ENCODE measurements around the gene FKBP10. TPM values are rescaled to one million over a fixed set of nuclear protein-coding genes. Genes with fewer than 3 reads are reported as not detected.

The FKBP10 gene
- total RNA-seq, 1 donor from 2014 or later = 143 TPM

- TF ChIP-seq, protein P1, sequence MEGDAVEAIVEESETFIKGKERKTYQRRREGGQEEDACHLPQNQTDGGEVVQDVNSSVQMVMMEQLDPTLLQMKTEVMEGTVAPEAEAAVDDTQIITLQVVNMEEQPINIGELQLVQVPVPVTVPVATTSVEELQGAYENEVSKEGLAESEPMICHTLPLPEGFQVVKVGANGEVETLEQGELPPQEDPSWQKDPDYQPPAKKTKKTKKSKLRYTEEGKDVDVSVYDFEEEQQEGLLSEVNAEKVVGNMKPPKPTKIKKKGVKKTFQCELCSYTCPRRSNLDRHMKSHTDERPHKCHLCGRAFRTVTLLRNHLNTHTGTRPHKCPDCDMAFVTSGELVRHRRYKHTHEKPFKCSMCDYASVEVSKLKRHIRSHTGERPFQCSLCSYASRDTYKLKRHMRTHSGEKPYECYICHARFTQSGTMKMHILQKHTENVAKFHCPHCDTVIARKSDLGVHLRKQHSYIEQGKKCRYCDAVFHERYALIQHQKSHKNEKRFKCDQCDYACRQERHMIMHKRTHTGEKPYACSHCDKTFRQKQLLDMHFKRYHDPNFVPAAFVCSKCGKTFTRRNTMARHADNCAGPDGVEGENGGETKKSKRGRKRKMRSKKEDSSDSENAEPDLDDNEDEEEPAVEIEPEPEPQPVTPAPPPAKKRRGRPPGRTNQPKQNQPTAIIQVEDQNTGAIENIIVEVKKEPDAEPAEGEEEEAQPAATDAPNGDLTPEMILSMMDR (conservative IDR thresholded peaks at IDR 0.05; ENCODE audit: low read depth, low read length) = no peak
- no peak overlapping the region for H3K4me3 ChIP-seq (ENCODE audit: low read depth, low read length)
- no peak for DNase-seq (ENCODE audit: low read depth)
Measured at GRCh38 chr17:41793784-41794539, 18.8 kb upstream of the FKBP10 start.

DNA sequence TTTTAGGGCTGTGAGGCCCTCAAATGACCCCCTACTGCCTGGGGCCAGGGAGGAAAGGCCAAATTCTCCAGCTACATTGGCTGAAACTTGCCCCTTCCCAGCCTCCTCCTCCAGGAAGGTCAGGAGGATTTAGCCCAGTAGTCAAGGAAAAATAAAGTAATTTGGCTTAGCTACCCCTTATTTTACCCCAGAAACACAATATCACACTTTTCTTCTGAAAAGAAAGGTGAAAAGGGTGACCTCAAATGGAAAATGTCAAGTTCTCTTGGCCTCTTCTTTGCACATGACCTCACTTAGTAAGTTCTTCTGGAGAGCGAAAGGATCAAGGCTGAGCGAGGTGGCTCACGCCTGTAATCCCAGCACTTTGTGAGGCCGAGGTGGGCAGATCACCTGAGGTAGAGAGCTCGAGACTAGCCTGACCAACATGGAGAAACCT lies 18.2 kb upstream of the FKBP10 start:
- TF ChIP-seq, protein P1 (conservative IDR thresholded peaks at IDR 0.05; ENCODE audit: low read depth, low read length) = no peak
- H3K4me3 ChIP-seq (ENCODE audit: low read depth, low read length) = no peak overlapping the region
- DNase-seq (ENCODE audit: low read depth) = no peak

DNA sequence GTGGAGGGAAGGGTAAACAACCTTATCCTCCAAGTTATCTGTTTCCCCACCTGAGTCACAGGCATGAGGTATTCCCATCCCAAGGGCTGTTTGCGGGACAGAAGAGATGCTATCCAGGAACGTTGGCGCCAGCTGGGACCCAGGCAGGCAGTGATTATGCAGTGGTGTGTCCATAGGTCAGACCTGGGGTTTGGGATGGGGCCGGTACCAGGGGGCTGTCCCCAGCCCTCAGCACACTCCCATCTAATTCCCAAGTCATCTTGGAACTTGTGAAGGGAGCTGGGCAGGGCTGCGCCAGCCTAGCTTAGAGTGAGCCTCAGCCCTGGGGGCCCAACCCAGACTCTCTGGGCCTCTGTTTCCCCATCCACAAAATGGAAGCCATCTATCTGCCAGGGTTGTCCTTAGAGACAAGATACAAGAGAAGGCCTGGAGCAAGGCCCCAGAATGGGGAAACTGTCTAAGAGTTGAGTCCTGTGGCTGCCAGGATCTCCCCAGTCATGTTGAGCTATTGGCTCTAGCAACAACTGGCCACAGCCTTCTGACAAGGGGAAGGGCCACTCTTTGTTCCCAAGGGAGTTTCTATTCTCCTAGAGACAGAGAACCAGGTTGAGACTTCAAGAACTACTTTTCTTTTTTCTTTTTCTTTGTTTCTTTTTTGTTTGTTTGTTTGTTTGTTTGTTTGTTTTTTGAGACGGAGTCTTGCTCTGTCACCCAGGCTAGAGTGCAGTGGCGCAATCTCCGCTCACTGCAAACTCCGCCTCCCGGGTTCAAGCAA lies 16.5 kb upstream of the FKBP10 start:
- DNase-seq (ENCODE audit: low read depth) = no peak
- TF ChIP-seq, protein P1 (conservative IDR thresholded peaks at IDR 0.05; ENCODE audit: low read depth, low read length) = no peak
- H3K4me3 ChIP-seq (ENCODE audit: low read depth, low read length) = no peak overlapping the region

DNA sequence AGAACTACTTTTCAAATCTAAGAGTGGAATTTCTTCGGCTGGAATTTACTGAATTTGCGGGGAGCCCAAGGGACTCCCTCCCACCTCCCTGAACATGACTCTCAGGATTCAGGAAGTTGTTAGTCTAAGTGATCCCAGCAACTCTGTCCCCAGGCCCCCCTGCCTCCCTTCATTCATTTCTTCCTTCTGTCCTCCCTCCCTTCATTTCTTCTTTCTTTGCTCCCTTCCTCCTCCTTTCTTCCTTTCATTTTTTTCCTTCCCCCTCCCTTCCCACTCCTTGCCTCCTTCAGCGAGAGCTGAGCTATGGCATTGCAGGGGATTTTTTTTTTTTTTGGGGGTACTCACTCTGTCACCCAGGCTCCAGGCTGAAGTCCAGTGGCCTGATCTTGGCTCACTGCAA lies 15.4 kb upstream of the FKBP10 start:
- TF ChIP-seq, protein P1 (conservative IDR thresholded peaks at IDR 0.05; ENCODE audit: low read depth, low read length) = no peak
- H3K4me3 ChIP-seq (ENCODE audit: low read depth, low read length) = no peak overlapping the region
- no peak for DNase-seq (ENCODE audit: low read depth)

DNA sequence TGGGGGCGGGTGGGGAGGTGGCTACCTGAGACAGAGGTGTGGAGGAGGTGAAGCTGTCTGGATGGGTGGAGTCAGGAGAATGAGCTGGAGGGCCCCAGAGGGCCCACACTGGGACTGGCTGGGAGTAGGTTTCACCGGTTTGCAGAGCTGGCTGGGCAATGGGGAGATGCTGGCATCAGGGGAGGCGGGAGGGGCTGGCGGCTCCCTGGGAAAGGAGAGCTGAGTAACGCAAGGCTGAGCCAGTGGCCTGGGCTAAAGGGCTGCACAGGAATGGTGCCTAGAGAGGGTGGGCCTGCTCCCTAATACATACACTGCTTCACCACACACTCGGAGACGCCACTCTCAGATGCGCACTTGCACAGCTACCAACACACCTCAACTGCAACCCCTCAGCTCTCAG lies 13.4 kb upstream of the FKBP10 start:
- DNase-seq (ENCODE audit: low read depth) = no peak
- no peak overlapping the region for H3K4me3 ChIP-seq (ENCODE audit: low read depth, low read length)
- TF ChIP-seq, protein P1 (conservative IDR thresholded peaks at IDR 0.05; ENCODE audit: low read depth, low read length) = no peak

DNA sequence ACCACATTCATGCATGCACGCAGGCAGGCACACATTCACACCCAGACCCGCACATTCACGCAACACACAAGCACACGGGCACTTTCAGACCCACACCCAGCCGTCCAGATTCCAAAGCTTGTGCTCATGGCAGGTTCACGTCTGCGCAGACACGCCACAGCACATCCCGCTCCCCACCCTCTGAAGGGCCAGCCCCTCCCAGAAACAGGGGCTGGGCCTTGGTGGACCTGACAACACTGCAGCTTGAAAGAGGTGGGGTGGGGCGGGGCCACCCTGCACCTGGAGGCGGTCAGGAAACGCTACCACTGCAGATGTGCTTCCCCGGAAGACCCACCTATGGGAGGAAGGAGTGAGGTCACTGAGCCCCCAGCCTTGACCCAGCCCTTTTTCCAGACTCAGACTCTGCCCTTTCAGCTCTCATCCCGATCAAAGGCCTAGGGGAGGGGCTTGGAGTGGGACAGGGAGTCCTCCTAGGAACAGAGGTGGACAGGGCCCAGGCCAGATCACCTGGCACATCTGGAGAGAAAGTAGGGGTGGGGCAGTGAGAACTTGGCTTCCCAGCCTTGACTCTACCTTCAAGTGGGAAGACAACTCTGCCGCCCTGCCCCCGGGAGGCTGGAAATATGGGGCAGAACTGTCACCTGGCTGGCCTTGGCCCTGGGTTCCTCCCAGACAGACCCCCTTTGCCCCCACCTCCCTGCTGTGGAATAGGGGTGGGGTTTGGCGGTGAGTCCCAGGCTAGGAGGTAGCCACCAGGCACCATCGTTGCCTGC lies 12.0 kb upstream of the FKBP10 start:
- TF ChIP-seq, protein P1 (conservative IDR thresholded peaks at IDR 0.05; ENCODE audit: low read depth, low read length) = no peak
- no peak overlapping the region for H3K4me3 ChIP-seq (ENCODE audit: low read depth, low read length)
- no peak for DNase-seq (ENCODE audit: low read depth)

Measured in epithelial cell of proximal tubule (primary cell).